Effector CD8-positive, alpha-beta T cell (primary cell): ENCODE measurements around the gene CDC25C.
"Not testable (repeated sequence)": the region's sequence is repeated elsewhere in the genome, so short reads cannot be mapped to it uniquely, and the experiment has no call there.

Source experiments
- DNase-seq: peaks from one replicate; lab custom pipeline; 2025; lab: John Stamatoyannopoulos, UW

CDC25C gene

DNA sequence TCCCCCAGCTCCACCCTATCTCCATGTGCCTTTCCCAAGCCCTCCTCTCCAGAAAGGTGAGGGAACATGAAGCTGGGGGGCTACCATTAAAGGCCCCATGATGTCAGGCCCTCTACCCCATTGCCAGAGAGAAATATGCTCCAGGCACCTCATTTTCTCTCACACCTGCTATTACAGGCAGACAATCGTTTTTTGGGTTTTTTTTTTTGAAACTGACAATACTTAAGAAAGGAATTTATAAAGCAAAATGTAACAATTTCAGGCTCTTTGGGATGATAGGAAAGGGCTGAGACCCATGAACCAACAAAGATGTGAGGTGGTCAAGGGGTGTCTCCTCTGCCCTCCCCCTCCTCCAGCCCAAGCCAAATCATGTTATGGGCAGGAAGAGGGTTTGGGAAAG is 55.7 kb downstream of the CDC25C start:
- DNase-seq: no peak

DNA sequence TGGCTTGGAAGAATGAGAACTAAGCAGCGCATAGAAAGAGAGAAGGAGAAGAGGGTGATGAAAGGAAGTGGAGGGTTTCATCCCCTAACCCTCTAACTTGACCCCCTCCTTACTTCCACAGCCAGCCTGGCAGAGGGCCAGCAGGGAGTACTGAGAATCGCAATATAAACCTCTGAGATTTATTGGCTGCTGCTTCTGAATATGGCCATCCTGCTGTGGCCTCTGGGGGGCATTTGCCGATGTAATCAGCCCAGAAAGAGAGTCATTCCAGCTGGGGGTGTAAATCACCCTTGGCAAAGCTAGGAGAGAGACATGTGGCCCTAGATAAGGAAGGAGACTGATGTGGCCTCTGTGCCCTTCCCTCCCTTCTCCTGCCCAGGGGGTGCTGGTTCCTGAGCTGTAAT is 56.2 kb downstream of the CDC25C start:
- DNase-seq: no peak

DNA sequence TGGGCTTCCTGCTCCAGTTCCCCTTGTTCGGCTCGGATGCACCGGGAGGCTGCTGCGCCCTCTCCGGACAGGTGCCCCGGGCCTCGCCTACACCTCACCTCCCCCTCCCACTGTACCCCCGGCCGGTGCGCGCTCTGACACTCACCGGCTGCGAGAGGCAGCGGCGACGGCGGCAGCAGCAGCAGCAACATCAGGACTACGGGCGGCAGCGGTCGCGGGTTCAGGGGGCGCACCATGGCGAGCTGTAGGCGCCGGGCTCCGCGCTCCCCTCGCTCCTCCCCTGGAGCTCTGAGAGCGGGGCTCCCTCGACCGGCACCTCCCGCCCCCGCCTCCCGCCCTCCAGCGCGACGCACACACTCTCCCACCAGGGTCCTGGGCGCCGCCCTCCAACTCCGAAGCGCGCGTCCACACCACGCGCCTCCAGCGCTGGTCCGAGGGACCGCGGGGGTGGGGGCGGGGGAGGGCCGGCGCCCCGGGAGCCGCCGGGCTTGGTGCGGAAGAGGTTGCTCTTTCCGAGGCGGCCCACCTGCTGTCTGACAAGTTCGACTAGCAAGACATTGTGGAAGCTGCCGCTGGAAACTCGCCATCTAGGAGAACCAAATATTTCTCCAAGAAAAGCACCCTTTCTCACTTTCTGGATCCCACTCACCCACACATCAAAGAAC is 57.3 kb downstream of the CDC25C start, which contains the start of gene GFRA3:
GFRA3 (minus strand) TSS at position 433 of the 665 bp plus-strand sequence; CDS start at position 236, 197 bp downstream.
- no peak for DNase-seq

DNA sequence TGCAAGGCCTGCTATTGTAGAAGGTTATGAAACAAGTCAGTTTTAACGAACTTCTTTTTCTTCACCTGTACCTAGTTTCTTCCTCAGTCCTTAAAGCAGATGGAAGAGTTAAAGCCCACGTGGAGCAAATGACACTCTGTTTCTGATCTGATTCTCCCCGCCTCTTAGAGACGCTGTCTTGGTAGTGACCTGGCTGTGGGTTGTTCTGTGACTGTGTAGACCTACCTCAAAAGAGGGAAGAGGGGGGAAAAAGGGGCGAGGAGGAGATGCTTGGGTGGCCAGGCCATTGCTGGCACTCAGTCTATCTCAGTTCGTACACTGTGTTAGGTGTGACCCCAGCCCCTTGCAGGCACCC is 57.8 kb downstream of the CDC25C start:
- no peak for DNase-seq

DNA sequence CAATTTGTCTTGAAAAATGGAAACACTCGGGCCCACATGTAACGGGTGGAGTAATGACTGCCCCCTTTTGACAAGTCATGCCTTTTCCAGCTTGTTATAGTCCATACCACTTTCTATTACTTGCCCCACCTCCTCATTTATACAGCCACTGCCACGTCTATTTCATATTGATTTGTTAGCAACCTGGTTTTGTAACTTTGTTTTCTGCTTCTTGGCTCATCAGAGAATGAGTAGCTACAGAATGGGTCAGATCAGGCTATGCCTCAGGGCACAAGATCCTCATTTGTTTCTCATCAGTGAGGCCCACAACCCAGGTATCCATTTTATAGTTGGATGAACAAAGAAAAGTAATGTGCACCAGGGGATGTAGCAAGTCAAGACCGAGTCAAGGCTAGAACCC is 58.9 kb downstream of the CDC25C start:
- DNase-seq: no peak

DNA sequence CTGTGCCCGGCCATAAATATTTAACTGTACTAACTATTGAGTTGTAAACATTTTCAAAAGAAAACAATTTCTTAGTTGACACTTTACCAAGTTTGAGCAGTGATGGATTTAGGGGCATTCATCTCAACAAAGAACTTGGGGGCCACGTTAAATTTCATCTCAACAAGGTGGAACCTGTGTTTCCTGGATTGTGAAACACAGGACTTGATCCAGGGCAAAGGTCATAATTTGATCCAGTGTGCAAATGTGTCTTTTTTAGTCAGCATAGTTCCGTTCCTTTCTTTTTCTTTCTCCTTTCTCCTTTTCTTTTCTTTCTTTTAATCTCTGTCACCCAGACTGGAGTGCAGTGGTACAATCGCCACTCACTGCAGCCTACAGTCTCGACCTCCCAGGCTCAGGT is 60.3 kb downstream of the CDC25C start:
- DNase-seq: no peak

DNA sequence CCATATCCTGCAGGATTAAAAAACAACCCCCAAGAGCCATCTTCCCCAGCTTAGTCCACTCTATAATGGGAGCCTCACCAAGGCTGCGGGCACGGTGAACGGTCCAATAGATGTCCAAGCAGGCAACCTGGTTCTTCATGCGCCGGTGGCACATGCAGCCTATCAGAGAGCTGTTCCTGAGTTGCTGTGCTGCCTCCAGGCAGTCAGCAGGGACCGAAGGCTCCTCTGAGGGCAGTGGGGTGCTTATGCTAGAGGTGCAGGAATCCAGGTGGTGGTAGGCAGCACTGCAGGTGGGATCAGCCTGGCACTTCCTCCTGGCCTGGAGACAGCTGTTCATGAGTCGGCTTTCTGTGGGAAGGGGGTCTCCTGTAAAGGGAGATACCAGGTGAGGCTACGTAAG is 67.4 kb downstream of the CDC25C start:
- no peak for DNase-seq

DNA sequence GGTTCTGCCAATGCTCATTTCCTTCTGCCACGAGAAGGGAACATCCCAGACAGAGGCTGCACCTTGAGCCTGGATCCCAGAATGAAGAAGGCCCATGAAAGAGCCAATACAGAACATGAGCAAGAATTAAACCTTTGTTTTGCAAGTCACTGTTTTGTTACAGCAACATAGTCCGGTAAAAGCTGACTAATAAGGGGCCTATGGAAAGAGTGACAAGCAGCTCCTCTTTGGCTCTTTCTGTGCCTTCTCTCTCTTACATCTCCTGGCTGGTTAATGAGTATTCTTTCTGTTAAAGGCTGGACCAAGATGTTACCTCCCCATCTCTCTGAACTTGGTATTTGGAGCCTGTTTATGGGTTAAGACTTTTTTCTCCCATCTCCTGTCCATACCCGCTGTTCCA is 68.0 kb downstream of the CDC25C start:
- DNase-seq: no peak

DNA sequence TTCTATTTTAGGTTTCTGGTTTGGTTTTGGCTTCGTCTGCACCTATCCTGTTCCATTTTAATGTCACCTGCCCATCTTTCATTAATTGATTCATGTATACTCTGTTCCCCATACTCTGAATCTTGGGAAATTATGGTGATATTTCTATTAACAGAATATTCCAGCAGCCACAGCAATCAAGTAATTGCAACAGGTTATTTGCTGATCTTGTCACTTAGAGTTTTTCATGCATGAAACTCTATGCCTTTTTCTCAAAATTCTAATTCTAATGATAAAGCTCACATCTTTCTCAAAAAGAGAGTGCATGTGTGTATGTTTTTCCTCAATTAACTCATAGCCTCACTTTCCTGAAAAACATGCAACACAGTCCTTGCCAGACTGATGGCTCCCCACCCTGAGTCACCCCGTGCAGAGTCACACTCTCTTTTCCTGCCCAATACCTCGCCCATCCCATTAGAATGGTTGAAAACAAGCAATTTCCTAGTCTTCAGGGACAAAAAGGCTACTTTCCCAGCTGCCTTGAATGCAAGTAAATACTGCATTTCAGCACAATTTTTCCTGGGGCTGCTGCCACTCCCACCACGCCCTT is 72.8 kb downstream of the CDC25C start:
- DNase-seq: no peak

DNA sequence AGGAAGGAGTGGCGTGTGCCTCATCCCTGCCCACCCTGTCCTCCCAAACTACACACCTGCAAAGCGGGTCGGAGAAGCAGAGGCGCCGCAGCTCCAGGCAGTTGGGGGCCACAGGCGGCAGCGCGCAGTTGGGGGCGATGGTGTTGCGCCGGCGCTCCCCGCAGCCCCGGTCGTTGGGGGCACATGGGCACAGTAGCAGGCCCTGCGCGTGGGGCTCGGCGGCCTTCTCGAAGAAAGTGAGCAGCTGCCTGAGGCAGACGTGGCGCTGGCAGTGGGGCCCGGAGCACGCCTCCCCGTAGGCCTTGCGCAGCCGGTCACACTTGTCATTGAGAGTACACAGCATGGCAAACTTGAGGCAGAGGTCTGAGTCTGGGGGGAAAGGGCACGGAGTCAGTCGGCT is 74.0 kb downstream of the CDC25C start:
- no peak for DNase-seq

DNA sequence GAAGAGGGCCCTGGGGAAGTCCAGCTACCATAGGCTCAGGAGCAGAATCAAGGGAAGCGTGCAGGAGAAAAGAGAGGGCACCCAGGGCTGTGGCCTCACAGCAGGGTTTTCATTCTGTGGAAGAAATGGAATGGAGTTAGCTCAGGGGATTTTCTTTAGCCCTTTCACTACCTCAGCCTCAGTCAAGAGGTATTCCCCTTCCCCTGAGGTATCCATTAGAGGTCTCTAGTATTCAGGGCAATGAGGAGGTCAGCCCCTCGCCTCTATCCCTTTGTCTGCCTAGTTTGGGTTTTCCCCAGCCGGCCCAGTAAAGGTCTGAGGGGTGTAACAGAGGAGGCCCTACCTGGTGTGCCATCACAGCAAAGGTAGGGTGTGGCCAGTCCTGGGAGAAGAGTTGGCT is 78.7 kb downstream of the CDC25C start:
- DNase-seq: no peak

DNA sequence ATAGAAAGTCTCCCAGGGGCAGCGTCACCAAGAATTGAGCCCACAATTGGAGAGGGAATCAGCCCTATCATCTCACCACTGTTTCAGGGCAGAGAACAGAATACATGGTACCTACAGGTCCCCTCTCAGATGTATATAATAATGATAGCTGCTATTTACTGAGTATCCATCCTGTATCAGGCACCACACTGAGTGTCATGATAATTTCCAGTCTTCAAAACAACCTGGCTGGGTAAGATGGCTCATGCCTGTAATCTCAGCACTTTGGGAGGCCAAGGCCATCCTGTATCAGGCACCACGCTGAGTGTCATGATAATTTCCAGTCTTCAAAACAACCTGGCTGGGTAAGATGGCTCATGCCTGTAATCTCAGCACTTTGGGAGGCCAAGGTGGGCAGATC is 83.8 kb downstream of the CDC25C start:
- DNase-seq: not testable (repeated sequence)

DNA sequence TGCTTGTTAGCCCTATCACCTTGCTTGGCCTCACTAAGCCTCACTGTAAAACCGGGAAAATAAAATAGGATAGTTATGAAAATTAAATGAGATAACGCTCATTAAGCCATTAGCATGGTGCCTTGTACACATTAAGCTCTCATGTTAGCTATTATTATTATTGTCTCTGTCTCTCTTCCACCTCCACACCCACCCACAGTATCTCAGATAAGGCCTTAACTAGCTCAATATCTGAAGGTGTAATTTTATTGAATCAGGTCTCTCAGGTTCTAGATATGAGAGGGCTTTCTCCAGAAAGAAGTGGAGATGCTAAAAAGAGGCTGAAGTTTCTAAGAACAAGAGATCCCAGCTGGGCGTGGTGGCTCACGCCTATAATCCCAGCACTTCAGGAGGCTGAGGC is 84.8 kb downstream of the CDC25C start:
- DNase-seq: no peak

DNA sequence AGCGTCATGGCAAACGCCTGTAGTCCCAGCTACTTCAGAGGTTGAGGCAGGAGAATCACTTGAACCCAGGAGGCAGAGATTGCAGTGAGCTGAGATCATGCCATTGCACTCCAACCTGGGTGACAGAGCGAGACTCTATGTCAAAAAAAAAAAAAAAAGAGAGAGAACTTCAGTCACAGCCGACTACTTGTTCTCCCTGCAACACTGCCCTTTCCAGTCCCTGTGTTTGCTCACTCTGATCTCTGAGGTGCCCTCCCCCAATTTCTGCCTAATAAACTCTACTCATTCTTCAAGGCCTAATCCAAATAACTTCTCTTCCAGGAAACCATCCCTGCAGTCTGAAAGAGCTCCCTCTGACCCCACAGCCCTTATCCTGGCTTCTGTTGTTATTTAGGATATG is 85.3 kb downstream of the CDC25C start:
- no peak for DNase-seq

DNA sequence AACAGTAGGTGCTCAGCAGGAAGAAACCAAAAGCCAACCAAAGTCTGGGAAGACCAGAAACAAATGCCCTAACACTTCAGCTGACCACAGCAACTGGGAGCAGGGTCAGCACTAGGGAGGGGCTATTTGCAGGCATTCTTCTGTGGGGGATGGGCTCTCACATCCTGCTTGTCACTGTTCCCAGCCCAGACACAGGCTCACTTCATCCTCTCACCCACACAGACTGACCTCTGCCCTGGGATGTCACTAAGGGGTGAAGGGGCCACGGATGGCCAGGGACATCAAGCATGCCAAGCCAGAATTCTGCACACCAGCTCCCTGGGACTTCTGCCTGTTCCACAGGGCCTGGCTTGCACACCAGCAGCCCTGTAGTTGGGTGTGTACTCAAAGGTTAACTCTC is 85.9 kb downstream of the CDC25C start:
- DNase-seq: no peak

DNA sequence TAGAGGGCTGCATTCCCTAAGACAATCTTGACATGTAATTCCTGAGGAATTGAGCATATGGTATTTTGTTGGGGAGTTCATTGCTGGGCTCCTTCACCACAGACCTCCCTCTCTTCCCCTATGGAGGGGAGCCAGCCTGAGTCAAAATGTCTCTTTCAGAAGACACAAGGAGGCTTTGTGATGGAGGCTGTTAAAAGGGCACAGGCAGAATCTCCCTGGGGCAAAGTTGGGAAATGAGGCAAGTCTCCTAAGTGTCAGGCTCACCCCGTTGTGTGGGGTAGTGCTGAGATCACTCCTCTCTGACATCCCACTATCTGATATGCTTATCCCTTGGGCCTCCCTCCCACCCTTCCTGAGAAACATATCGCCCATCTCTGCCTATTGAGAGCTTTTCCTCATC is 87.8 kb downstream of the CDC25C start:
- no peak for DNase-seq

DNA sequence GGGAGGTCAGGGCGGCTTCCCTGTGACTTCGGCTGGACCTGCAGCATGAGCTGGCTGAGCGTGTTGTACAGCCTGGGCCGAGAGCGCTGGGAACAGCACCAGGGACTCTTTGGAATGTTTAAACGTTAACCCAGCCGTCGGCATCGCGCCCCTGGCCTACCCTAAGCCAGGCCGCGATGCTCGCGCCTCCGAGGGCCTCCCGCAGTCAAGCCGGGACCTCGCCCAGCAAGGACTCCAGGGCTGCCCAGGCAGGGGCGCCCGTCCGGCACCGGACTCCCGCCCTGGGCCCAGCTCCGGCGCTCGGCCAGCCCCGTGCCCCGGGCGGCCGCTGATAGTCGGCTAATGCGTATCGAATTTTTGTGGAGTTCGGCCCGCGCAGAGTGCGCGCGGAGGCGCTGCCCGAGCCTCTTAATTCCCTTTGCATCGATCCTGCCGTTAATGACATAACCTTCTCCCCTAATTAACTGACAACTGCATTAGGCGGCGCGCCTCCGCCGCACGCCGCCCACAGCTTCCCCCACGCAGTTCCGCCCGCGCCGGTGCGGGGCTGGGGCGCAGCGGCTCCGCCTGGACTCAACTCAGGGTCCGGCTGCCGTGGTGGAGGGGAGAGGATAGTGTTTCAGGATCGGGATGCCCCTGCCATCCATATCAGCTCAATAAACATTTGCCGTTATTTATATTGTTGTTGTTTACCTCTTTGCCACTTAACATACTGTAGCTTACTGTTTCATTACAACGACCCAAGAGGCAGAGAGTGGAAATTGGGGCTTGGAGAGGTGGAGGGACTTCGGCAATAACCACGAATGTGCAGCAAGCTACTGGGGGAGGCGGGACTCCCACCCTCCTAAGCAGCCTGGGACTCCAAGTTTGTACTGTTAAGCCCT is 89.7 kb downstream of the CDC25C start:
- no peak for DNase-seq

DNA sequence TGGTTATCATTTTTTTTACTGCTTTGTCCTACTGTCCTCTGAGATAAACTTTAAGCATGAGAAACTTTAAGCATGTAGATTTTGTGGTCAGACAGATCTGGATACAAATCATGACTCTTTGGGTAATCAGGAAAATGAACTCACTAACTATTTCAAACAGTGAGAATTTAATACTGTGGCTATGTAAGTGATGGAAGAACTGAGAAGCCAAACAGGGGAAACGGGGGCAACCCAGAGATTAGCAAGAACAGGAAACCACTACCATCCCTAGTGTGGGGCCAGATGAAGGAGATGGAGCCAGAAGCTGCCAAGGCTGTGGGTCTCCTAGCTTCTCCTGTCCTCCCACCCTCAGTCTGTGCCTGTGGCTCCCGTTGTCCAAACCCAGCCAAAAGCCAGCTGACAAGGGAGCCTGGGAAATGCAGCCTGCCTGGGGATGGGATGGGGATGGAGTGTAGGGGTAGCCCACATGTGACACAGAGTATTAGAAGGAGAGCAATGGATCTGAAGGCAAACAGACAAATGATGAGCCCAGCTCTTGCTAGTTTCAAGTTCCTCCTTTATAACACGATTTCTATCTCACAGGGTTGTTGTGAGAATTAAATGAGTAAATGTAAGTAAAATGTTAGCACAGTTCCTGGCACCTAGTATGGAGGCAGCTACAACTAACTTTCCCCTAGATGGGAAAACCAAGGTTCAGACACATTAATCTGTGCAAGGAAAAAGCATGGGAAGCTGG is 90.8 kb downstream of the CDC25C start:
- no peak for DNase-seq

DNA sequence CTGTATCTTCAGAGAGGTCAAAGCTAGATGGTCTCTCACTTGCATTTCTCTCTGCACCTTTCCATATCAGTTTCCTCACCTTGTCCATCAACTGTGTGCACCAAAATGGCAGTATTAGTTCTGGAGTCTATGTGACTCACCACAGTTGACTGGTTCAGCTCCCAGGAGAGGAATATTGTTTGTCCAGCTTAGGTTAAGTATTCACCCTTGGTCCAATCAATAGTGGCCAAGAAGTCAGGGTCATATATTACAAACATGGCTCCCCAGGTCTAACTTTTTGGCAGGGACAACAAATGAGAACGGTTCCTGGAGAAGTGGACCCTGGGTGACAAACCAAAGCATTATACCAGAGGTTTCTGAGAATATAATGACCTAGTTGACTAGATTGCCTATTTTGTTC is 93.6 kb downstream of the CDC25C start:
- no peak for DNase-seq
